Right cardiac atrium (tissue), 5 donors: ENCODE data around the gene ZNF787. TPM values are rescaled to one million over a fixed set of nuclear protein-coding genes. Genes with fewer than 3 reads are reported as not detected.

Experiments
- ATAC-seq, 2 donors: fragments of 200-7000 bp; cut with Tn5 transposase; one replicate each; pipeline versions ENCODE4 v1.8.0 to v1.9.1; 2020; ENCODE audit warnings: moderate library complexity in 2 of 2, mild to moderate bottlenecking in 1 of 2
- DNase-seq, 3 donors: peaks; one replicate each; pipeline ENCODE4 v3.0.0-alpha.2; 2020
- H3K27ac ChIP-seq: one replicate; pipeline ENCODE4 v1.5.1; 2013; ENCODE audit warnings: mild to moderate bottlenecking, low read length, control low read depth, moderate library complexity
- H3K27me3 ChIP-seq: one replicate; pipeline ENCODE4 v1.6.1; 2013; ENCODE audit not compliant: control insufficient read depth, insufficient read depth
- H3K4me1 ChIP-seq: one replicate; pipeline ENCODE4 v1.6.1; 2013; ENCODE audit warnings: low read length; ENCODE audit not compliant: control insufficient read depth, insufficient read depth
- H3K4me3 ChIP-seq: one replicate; pipeline ENCODE4 v1.5.1; 2013; ENCODE audit warnings: low read length, control low read depth
- H3K9me3 ChIP-seq: one replicate; pipeline ENCODE4 v1.6.1; 2013; ENCODE audit warnings: low read length; ENCODE audit not compliant: control insufficient read depth
- WGBS: extraction: QIAGEN DNeasy Blood & Tissue Kit; methylation state at CpG from one replicate; pipeline ENCODE4 v1.1.7; 2013; 5-methylcytosine and 5-hydroxymethylcytosine counted together
- intact Hi-C, 4 donors: fragments of 100-400 bp; cut with DNase I; formaldehyde crosslinking; loops; one replicate each; pipeline versions ENCODE4 v1.11.0 to v1.14.0; 2022 to 2023
- polyA plus RNA-seq: library from polyadenylated mRNA; stranded (reverse); fragments of 200-250 nt; gene quantifications from one replicate; pipeline ENCODE4 v1.2.3, GENCODE V29; 2013
- total RNA-seq, 4 donors: library from RNA; stranded (reverse); fragmentation: NEBNext Ultra II Directional; extraction: Animal tissue kit (Norgen Biotek cat#: 25700); gene quantifications; one replicate each; pipeline ENCODE4 v1.2.1, GENCODE V29; 2021
- donor health status: healthy with polysubstance abuse.
- donor health status: DM: no; HTN: yes; CAD: no.
- donor health status: DM: no; HTN: no; CAD: no.
- donor health status: DM: no; HTN: yes; CAD: no; lungs with severe emphysema.
- donor health status: DM: yes; HTN: yes; CAD: no.

ZNF787 gene
- total and polyA plus RNA-seq, 5 donors, result 22.0 to 29.2 (median 25.4) TPM

DNA sequence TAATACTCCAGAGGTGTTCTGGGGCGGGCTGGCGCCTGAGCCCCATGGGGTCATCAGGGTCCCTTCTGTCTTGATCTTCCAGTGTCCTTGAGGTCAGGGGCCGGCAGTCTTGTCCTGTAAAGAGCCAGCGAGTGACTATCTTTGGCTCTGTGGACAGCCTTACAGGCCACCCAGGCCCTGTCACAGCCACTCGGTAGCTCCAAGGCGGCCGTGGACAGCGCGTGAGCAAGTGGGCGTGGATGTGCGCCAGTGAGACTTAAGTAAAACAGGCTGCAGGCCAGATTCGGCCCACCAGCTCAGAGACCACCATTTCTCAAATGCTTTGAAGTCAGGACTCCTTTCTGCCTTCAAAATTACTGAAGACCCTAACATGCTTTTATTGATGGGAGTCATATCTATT, 23.7 kb upstream of the ZNF787 start:
- Histone ChIP-seq H3K9me3 (no peaks in the 10 kb centered on the region), H3K27ac (no peak overlapping the region), H3K27me3 (no peaks in the 10 kb centered on the region), H3K4me1 (peaks cover 4% of the 10 kb centered on the region), H3K4me3 (no peak overlapping the region)
- 87% methylated on average over 12 of the region's 12 CpGs for WGBS
- DNase-seq (no peak), ATAC-seq (no peak)
- intact Hi-C loops, result no loop called here

GRCh38 chr19:56144376-56144775, 23.3 kb upstream of the ZNF787 start:
- 60% methylated on average over 6 of the region's 6 CpGs for WGBS
- H3K9me3 ChIP-seq, result no peaks in the 10 kb centered on the region
- H3K4me3 ChIP-seq, result no peak overlapping the region
- H3K27ac ChIP-seq, result no peak overlapping the region
- intact Hi-C loops, result no loop called here
- ATAC-seq (no peak), DNase-seq (no peak)
- peaks cover 3% of the 10 kb centered on the region for H3K4me1 ChIP-seq
- no peaks in the 10 kb centered on the region for H3K27me3 ChIP-seq

DNA sequence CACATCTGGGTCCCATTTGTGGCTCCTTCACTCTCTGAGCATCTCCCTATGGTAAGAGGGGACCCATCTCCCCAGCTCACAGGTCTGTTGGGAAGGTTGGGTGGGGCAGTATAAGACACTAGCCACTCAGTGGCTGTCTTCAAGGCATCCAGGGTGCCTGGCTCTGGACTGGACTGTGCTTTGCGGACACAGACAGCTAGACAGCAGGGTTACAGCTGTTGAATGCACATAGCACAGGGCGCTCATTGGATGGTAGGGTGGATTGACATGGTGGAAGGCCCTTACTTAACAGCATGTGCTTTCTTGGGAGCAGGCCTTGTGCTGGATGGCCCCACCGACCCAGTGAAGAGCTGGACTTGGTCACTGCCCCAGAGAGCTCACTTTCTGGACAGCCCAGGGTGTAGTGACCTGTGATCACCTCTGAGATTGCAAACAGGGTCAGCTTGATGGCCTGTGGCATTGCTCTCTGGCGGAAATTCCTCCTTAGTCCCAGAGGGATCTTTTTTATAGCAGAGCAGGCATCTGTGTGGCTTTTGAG, 21.9 kb upstream of the ZNF787 start:
- no peak overlapping the region for H3K27ac ChIP-seq
- H3K27me3 ChIP-seq, result no peaks in the 10 kb centered on the region
- ATAC-seq (no peak), DNase-seq (no peak)
- intact Hi-C loops, result no loop called here
- no peak overlapping the region for H3K4me3 ChIP-seq
- 76% methylated on average over 4 of the region's 4 CpGs for WGBS
- H3K9me3 ChIP-seq, result no peaks in the 10 kb centered on the region
- H3K4me1 ChIP-seq, result peaks cover 3% of the 10 kb centered on the region

- peak overlapping the region; percentile 56 for H3K4me3 ChIP-seq
- H3K4me1 ChIP-seq, result peaks cover 3% of the 10 kb centered on the region
- H3K9me3 ChIP-seq, result no peaks in the 10 kb centered on the region
- H3K27me3 ChIP-seq, result no peaks in the 10 kb centered on the region
- no peak overlapping the region for H3K27ac ChIP-seq
- intact Hi-C loops, result no loop called here
- DNase-seq, result no peak
- no peak for ATAC-seq
- 63% methylated on average over 17 of the region's 17 CpGs for WGBS
Observed at GRCh38 chr19:56142087-56142787, 21.1 kb upstream of the ZNF787 start.

DNA sequence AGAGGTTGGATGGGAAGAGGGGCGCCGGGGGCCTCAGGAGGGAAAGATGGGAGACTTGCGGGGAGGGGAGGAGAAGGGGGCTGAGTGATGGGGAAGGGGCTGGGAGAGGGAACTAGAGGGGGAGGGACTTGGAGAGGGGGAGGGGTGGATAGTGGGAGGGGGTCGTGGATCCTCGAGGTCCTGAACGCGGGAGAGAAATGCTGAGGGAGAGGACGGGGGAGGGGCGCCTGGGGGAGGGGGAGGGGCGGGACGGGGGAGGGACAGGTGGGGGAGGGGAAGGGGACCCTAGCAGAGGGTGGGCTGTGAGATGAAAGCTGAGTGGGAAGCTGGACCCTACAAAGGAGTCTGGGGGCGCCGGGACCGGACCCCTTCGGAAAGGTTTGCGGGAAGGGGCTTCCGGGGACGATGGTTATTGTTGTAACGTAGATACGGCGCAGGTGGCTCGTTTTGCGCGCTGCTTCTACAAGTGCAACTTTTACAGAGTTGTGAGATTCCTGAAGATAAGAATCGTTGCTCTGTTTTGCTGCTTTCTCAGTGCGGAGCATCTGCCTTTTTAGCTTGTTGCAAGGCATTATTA, 20.4 kb upstream of the ZNF787 start:
- Histone ChIP-seq H3K4me3 (peak overlapping the region; percentile 56), H3K4me1 (peaks cover 3% of the 10 kb centered on the region), H3K27ac (no peak overlapping the region), H3K27me3 (no peaks in the 10 kb centered on the region), H3K9me3 (no peaks in the 10 kb centered on the region)
- 2% methylated on average over 26 of the region's 26 CpGs for WGBS
- DNase-seq (peak in 1 of 3 donors; percentile 69), ATAC-seq (peak in 1 of 2 donors; percentile 2)
- intact Hi-C loops, result loop anchor here in 1 of 4 donors (2.0 kb wide), 1 partner anchor 21 kb away; the partner anchor contains the start of gene ZNF787

DNA sequence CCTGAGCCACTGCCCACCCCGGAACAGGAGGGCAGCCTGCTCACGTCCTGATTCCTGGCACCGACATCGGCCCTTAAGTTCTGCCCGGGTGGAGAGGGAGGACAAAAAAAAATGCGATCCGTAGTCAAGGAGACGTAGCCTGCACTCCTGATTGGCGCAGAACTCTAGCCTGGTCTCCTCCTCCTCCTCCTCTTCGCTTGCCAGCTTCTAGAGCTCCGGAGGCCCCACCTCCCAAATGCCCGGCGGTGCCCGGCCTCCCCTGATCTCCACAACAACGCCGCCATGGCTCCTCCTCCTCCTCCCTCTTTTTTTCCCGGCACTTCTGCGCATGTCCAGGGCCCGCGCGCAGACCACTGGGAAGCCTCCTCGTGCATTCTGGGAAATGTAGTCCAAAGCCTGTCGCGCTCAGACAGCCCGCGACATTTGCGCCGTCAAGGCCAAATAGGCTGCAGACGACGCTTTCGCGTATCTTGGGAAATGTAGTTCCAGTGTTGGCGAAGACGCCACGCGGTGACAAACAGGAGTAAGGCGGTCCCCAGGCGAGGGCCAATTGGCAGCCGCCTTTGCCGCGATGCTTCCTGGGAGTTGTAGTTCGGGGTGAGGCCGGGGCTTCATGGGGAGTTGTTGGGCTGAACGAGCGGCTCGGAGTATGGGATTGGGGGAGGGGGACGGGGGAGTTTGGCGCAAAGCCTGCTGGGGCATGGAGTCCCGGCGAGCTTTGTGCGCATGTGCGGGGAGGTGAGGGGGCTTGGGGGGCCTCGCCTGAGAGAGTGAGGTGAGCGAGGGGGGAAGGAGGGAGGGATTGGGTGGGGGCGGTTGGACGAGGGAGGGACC, 19.7 kb upstream of the ZNF787 start, which contains the start of gene ZNF444:
TSS of gene ZNF444 (plus strand) at position 705 of the 834 bp plus-strand sequence. CDS start 5,625 bp downstream, outside the sequence.
- peak within 1 kb of the TSS; percentile 56 for H3K4me3 ChIP-seq
- H3K9me3 ChIP-seq, result no peaks in the 10 kb centered on the region
- H3K27ac ChIP-seq, result peak within 1 kb of the TSS; percentile 59
- WGBS, result under 1% methylated on average over 56 of the region's 56 CpGs
- intact Hi-C loops, result loop anchor here in 1 of 4 donors (2.0 kb wide), 1 partner anchor 20 kb away; the partner anchor contains the start of gene ZNF787
- H3K27me3 ChIP-seq, result no peaks in the 10 kb centered on the region
- DNase-seq (peak; percentile 98 to 99 (median 99)), ATAC-seq (peak; percentile 95)
- H3K4me1 ChIP-seq, result peaks cover 3% of the 10 kb centered on the region

- ATAC-seq (no peak), DNase-seq (no peak)
- Histone ChIP-seq H3K9me3 (no peaks in the 10 kb centered on the region), H3K27ac (peak overlapping the region; percentile 59), H3K4me1 (peaks cover 3% of the 10 kb centered on the region), H3K4me3 (peak overlapping the region; percentile 56), H3K27me3 (no peaks in the 10 kb centered on the region)
- intact Hi-C loops, result loop anchor here in 1 of 4 donors (2.0 kb wide), 1 partner anchor 19 kb away; the partner anchor contains the start of gene ZNF787
- WGBS, result 24% methylated on average over 22 of the region's 22 CpGs
Observed at GRCh38 chr19:56139847-56140582, 18.9 kb upstream of the ZNF787 start.

- WGBS, result 78% methylated on average over 3 of the region's 3 CpGs
- Histone ChIP-seq H3K4me1 (peaks cover 3% of the 10 kb centered on the region), H3K27me3 (no peaks in the 10 kb centered on the region), H3K4me3 (no peak overlapping the region), H3K9me3 (no peaks in the 10 kb centered on the region), H3K27ac (no peak overlapping the region)
- ATAC-seq (no peak), DNase-seq (no peak)
- intact Hi-C loops, result no loop called here
Observed at GRCh38 chr19:56138069-56138468, 17.0 kb upstream of the ZNF787 start.

DNA sequence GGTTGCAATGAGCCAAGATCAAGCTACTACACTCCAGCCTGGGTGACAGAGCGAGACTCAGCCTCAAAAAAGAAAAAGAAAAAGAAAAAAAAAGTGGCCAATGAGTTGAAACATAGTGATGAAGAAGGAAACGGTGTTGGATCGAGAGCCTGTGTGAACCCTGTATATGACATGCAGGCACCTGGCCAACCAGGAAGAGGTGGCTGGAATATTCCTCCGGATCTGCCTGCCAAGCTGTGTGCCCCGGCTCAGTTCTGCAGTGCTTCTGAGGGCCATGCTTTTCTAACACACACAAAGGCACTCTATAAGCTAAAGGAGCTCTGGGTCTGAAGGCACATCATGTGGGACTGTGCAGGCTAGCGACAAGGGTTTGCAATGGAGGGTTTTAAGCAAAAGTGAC, 16.3 kb upstream of the ZNF787 start:
- intact Hi-C loops, result no loop called here
- ATAC-seq, result no peak
- WGBS, result 68% methylated on average over 6 of the region's 6 CpGs
- no peaks in the 10 kb centered on the region for H3K9me3 ChIP-seq
- H3K27ac ChIP-seq, result no peak overlapping the region
- no peak for DNase-seq
- peaks cover 3% of the 10 kb centered on the region for H3K4me1 ChIP-seq
- no peak overlapping the region for H3K4me3 ChIP-seq
- H3K27me3 ChIP-seq, result no peaks in the 10 kb centered on the region

GRCh38 chr19:56136362-56136761, 15.3 kb upstream of the ZNF787 start:
- no peak for ATAC-seq
- no peaks in the 10 kb centered on the region for H3K9me3 ChIP-seq
- H3K4me1 ChIP-seq, result peaks cover 3% of the 10 kb centered on the region
- DNase-seq, result no peak
- intact Hi-C loops, result no loop called here
- H3K27ac ChIP-seq, result no peak overlapping the region
- 60% methylated on average over 10 of the region's 10 CpGs for WGBS
- no peaks in the 10 kb centered on the region for H3K27me3 ChIP-seq
- H3K4me3 ChIP-seq, result no peak overlapping the region
